Mesenchymal stem cell (in vitro differentiated cells and primary cell): Measurements from ENCODE around the gene FOXP2.

Source experiments
- DNase-seq: peaks from one replicate; pipeline ENCODE4 v3.0.0-alpha.2; 2013
- H2AFZ ChIP-seq: one replicate; pipeline ENCODE4 v1.6.1; 2013; ENCODE audit warnings: low read depth, mild to moderate bottlenecking, control low read depth, inconsistent platforms, low read length, moderate library complexity
- H2AK5ac ChIP-seq: 2 replicates; pipeline ENCODE4 v1.6.1; 2013; ENCODE audit warnings: low read length, moderate library complexity, mild to moderate bottlenecking, inconsistent platforms; ENCODE audit not compliant: severe bottlenecking
- H2BK120ac ChIP-seq: one replicate; pipeline ENCODE4 v1.6.1; 2013; ENCODE audit warnings: low read depth, mild to moderate bottlenecking, inconsistent platforms, low read length, moderate library complexity
- H2BK12ac ChIP-seq, 2 experiments: one replicate each; pipeline ENCODE4 v1.6.1; 2013; ENCODE audit warnings: inconsistent platforms in 2 of 2, low read length in 2 of 2, mild to moderate bottlenecking in 2 of 2, moderate library complexity in 2 of 2, control low read depth in 1 of 2
- H2BK15ac ChIP-seq: one replicate; pipeline ENCODE4 v1.6.1; 2013; ENCODE audit warnings: mild to moderate bottlenecking, low read depth, inconsistent platforms; ENCODE audit not compliant: poor library complexity, severe bottlenecking
- H2BK5ac ChIP-seq: 2 replicates; pipeline ENCODE4 v1.6.1; 2013; ENCODE audit warnings: low read depth, mild to moderate bottlenecking, low read length, control low read depth, inconsistent platforms; ENCODE audit not compliant: poor library complexity, severe bottlenecking
- H3K14ac ChIP-seq, 2 experiments: one replicate each; pipeline ENCODE4 v1.6.1; 2013; ENCODE audit warnings: inconsistent platforms in 2 of 2, low read length in 2 of 2, control low read depth in 1 of 2, mild to moderate bottlenecking in 1 of 2, moderate library complexity in 1 of 2
- H3K18ac ChIP-seq, 2 experiments: one replicate each; pipeline ENCODE4 v1.6.1; 2013; ENCODE audit warnings: inconsistent platforms in 2 of 2, low read length in 2 of 2, control low read depth in 1 of 2, low read depth in 1 of 2, mild to moderate bottlenecking in 1 of 2
- H3K23ac ChIP-seq, 2 experiments: one replicate each; pipeline ENCODE4 v1.6.1; 2013; ENCODE audit warnings: inconsistent platforms in 2 of 2, low read length in 2 of 2, mild to moderate bottlenecking in 2 of 2, moderate library complexity in 2 of 2, control low read depth in 1 of 2
- H3K27ac ChIP-seq: 2 replicates; pipeline ENCODE4 v1.5.1; 2013; ENCODE audit warnings: mild to moderate bottlenecking, moderate library complexity, low read length, control low read depth, inconsistent platforms; ENCODE audit not compliant: poor library complexity, severe bottlenecking
- H3K27me3 ChIP-seq, 2 experiments: 2 replicates each; pipeline versions ENCODE4 v1.6.1 to v1.7.0; 2013; ENCODE audit warnings: low read length in 2 of 2, mild to moderate bottlenecking in 2 of 2, moderate library complexity in 2 of 2, control low read depth in 1 of 2, inconsistent platforms in 1 of 2; ENCODE audit not compliant: control insufficient read depth in 1 of 2, insufficient read depth in 1 of 2
- H3K36me3 ChIP-seq, 2 experiments: 2 replicates each; pipeline versions ENCODE4 v1.6.1 to v1.7.0; 2013; ENCODE audit warnings: low read length in 2 of 2, control low read depth in 1 of 2, inconsistent platforms in 1 of 2, low read depth in 1 of 2, mild to moderate bottlenecking in 1 of 2; ENCODE audit not compliant: insufficient read depth in 2 of 2, control insufficient read depth in 1 of 2
- H3K4ac ChIP-seq, 2 experiments: one replicate each; pipeline ENCODE4 v1.6.1; 2013; ENCODE audit warnings: inconsistent platforms in 2 of 2, low read length in 2 of 2, mild to moderate bottlenecking in 2 of 2, moderate library complexity in 2 of 2, control low read depth in 1 of 2, low read depth in 1 of 2
- H3K4me1 ChIP-seq: 2 replicates; pipeline ENCODE4 v1.6.1; 2013; ENCODE audit warnings: low read depth, low read length, control low read depth; ENCODE audit not compliant: control insufficient read depth, insufficient read depth
- H3K4me2 ChIP-seq: 2 replicates; pipeline ENCODE4 v1.6.1; 2013; ENCODE audit warnings: low read length, mild to moderate bottlenecking, inconsistent platforms; ENCODE audit not compliant: poor library complexity, severe bottlenecking
- H3K4me3 ChIP-seq, 2 experiments: 2 replicates each; pipeline versions ENCODE4 v1.5.1 to v1.7.0; 2013; ENCODE audit warnings: low read length in 2 of 2, mild to moderate bottlenecking in 2 of 2, control low read depth in 1 of 2, low read depth in 1 of 2; ENCODE audit not compliant: insufficient read depth in 1 of 2
- H3K79me1 ChIP-seq: replicated peaks from 2 replicates; pipeline ENCODE4 v1.6.1; 2013; ENCODE audit warnings: mild to moderate bottlenecking, control low read depth, low read length, inconsistent platforms; ENCODE audit not compliant: poor library complexity, severe bottlenecking
- H3K9ac ChIP-seq: 2 replicates; pipeline ENCODE4 v1.7.0; 2013; ENCODE audit warnings: mild to moderate bottlenecking, low read length, moderate library complexity
- H3K9me3 ChIP-seq: 2 replicates; pipeline ENCODE4 v1.7.0; 2013; ENCODE audit warnings: mild to moderate bottlenecking, low read length; ENCODE audit not compliant: control insufficient read depth
- H4K8ac ChIP-seq: one replicate; pipeline ENCODE4 v1.6.1; 2013; ENCODE audit warnings: inconsistent platforms, mild to moderate bottlenecking, low read length, moderate library complexity
- H4K91ac ChIP-seq: one replicate; pipeline ENCODE4 v1.6.1; 2013; ENCODE audit warnings: mild to moderate bottlenecking, low read length, inconsistent platforms
- WGBS: methylation state at CpG from one replicate; pipeline ENCODE4 v1.1.7; 2013; ENCODE audit warnings: mixed read lengths; 5-methylcytosine and 5-hydroxymethylcytosine counted together

Gene FOXP2

GRCh38 chr7:114388021-114388420, 26.6 kb upstream of the FOXP2 start:
- Histone ChIP-seq H2BK120ac (no peak overlapping the region), H2BK15ac (no peak overlapping the region), H2BK12ac (no peak overlapping the region), H2AK5ac (no peak overlapping the region), H3K4me3 (no peak overlapping the region), H2AFZ (no peak overlapping the region), H3K23ac (no peak overlapping the region), H3K9ac (no peak overlapping the region), H3K4me1 (no peaks in the 10 kb centered on the region), H2BK5ac (no peak overlapping the region), H3K79me1 (no peaks in the 10 kb centered on the region), H4K8ac (no peak overlapping the region), H3K18ac (no peak overlapping the region), H3K4ac (no peak overlapping the region), H3K9me3 (no peaks in the 10 kb centered on the region), H3K27me3 (no peaks in the 10 kb centered on the region), H3K27ac (no peak overlapping the region), H4K91ac (no peak overlapping the region), H3K4me2 (no peak overlapping the region), H3K14ac (no peak overlapping the region), H3K36me3 (no peaks in the 10 kb centered on the region)
- no peak for DNase-seq

DNA sequence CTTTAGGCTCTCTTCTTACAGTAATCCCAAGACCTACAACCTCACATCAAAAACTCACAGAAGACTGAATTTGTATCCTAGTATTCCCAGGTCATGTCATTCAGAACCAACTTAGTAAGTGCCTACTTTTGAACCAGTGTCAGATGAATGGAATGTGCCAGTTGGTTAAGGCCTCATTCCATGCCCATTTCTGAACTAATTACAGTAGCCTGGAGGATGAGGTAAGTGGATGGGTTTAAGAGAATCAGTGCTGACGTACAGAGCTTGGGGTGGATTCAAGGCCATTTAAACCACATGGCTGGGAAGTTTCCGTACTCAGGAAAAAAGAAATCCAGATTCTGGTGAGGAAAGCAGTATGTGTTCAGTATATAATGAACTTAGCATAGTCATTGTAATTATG, 21.9 kb upstream of the FOXP2 start:
- no peak overlapping the region for H3K4me2 ChIP-seq
- H2BK5ac ChIP-seq, result no peak overlapping the region
- H3K36me3 ChIP-seq, result no peaks in the 10 kb centered on the region
- no peak overlapping the region for H2BK12ac ChIP-seq
- no peak overlapping the region for H3K4me3 ChIP-seq
- H3K79me1 ChIP-seq, result no peaks in the 10 kb centered on the region
- no peak overlapping the region for H2BK15ac ChIP-seq
- H3K23ac ChIP-seq, result no peak overlapping the region
- 82% methylated on average over 1 of the region's 2 CpGs for WGBS
- no peak overlapping the region for H3K14ac ChIP-seq
- no peak overlapping the region for H4K8ac ChIP-seq
- H3K9me3 ChIP-seq, result no peaks in the 10 kb centered on the region
- no peak overlapping the region for H2AFZ ChIP-seq
- no peak overlapping the region for H3K18ac ChIP-seq
- H3K4ac ChIP-seq, result no peak overlapping the region
- no peak overlapping the region for H2AK5ac ChIP-seq
- DNase-seq, result peak; percentile 3
- no peak overlapping the region for H3K9ac ChIP-seq
- H4K91ac ChIP-seq, result no peak overlapping the region
- no peaks in the 10 kb centered on the region for H3K4me1 ChIP-seq
- no peaks in the 10 kb centered on the region for H3K27me3 ChIP-seq
- H2BK120ac ChIP-seq, result no peak overlapping the region
- H3K27ac ChIP-seq, result no peak overlapping the region

DNA sequence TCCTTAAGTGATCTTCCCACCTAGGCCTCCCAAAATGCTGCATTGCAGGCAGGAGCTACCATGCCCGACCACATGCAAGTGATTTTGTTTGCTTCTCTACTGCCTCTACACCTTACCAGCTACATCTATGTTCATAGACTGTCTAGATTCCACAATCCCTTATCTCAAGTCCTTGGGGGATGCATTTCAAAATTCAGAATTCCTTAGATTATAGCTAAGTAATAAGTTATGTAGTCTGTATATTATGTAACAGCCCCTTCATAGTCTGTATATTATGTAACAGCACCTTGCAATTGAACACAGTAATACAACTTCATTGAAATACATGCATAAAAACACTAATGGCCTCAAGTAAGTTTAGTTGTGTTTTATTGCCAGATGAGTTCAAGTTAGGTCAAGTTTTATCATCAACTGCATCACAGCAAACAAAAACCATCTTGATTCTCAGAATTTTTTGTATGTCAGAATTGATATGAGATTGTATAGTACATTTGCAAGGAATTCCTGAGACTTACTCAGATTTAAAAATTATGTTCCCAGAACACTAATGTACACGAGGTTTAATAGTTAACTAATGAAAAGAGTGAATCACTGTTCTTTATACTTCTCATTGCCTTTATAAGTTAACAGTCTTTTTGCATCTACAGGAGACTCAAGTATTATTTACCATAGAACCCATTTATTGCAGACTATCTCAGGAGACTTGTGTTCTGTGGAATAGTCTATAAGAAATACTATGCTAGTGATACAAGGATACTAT, 11.6 kb upstream of the FOXP2 start:
- no peak overlapping the region for H2BK15ac ChIP-seq
- H3K36me3 ChIP-seq, result no peaks in the 10 kb centered on the region
- no peak overlapping the region for H3K27ac ChIP-seq
- no peak overlapping the region for H2BK120ac ChIP-seq
- no peak overlapping the region for H4K91ac ChIP-seq
- no peak overlapping the region for H2AK5ac ChIP-seq
- no peak overlapping the region for H2AFZ ChIP-seq
- peaks cover 2% of the 10 kb centered on the region for H3K4me1 ChIP-seq
- no peak overlapping the region for H3K18ac ChIP-seq
- 100% methylated on average over 1 of the region's 2 CpGs for WGBS
- no peak overlapping the region for H3K23ac ChIP-seq
- no peak overlapping the region for H3K4me3 ChIP-seq
- H2BK5ac ChIP-seq, result no peak overlapping the region
- no peak overlapping the region for H3K4ac ChIP-seq
- no peak overlapping the region for H3K4me2 ChIP-seq
- H3K9ac ChIP-seq, result no peak overlapping the region
- no peaks in the 10 kb centered on the region for H3K79me1 ChIP-seq
- no peak overlapping the region for H4K8ac ChIP-seq
- no peaks in the 10 kb centered on the region for H3K27me3 ChIP-seq
- H3K9me3 ChIP-seq, result no peaks in the 10 kb centered on the region
- no peak overlapping the region for H2BK12ac ChIP-seq
- H3K14ac ChIP-seq, result no peak overlapping the region
- no peak for DNase-seq

- H3K79me1 ChIP-seq, result no peaks in the 10 kb centered on the region
- no peak overlapping the region for H4K8ac ChIP-seq
- no peaks in the 10 kb centered on the region for H3K27me3 ChIP-seq
- H3K18ac ChIP-seq, result no peak overlapping the region
- H2BK120ac ChIP-seq, result no peak overlapping the region
- H2BK5ac ChIP-seq, result no peak overlapping the region
- no peak for DNase-seq
- no peak overlapping the region for H3K4me2 ChIP-seq
- H2AK5ac ChIP-seq, result no peak overlapping the region
- H3K9me3 ChIP-seq, result no peaks in the 10 kb centered on the region
- 16% methylated on average over 1 of the region's 2 CpGs for WGBS
- no peaks in the 10 kb centered on the region for H3K36me3 ChIP-seq
- no peak overlapping the region for H2BK12ac ChIP-seq
- no peak overlapping the region for H3K27ac ChIP-seq
- H3K4me1 ChIP-seq, result peaks cover 2% of the 10 kb centered on the region
- H3K14ac ChIP-seq, result no peak overlapping the region
- no peak overlapping the region for H3K4ac ChIP-seq
- no peak overlapping the region for H3K9ac ChIP-seq
- no peak overlapping the region for H3K23ac ChIP-seq
- H2AFZ ChIP-seq, result no peak overlapping the region
- no peak overlapping the region for H3K4me3 ChIP-seq
- no peak overlapping the region for H2BK15ac ChIP-seq
- no peak overlapping the region for H4K91ac ChIP-seq
These were observed 9.2 kb upstream of the FOXP2 start for GRCh38 chr7:114405427-114405826.
